GM12891 (cell line): ENCODE measurements around the gene SNX24.

Experiments used
- POLR2A ChIP-seq: IDR thresholded peaks from 2 replicates; pipeline ENCODE4 v1.6.1; 2011; ENCODE audit warnings: low read depth, low read length, control low read depth
- POLR2AphosphoS5 ChIP-seq: IDR thresholded peaks from 2 replicates; pipeline ENCODE4 v1.6.1; 2011; ENCODE audit warnings: low read depth, low read length, control low read depth
- POU2F2 ChIP-seq: IDR thresholded peaks from 2 replicates; pipeline ENCODE4 v1.6.1; 2011; ENCODE audit warnings: low read depth, mild to moderate bottlenecking, control low read depth, low read length, moderate library complexity
- SPI1 ChIP-seq: IDR thresholded peaks from 2 replicates; pipeline ENCODE4 v1.6.1; 2011; ENCODE audit warnings: low read depth, low read length, control low read depth

- TF ChIP-seq POLR2AphosphoS5, result no peak
- TF ChIP-seq POLR2A, result no peak
- TF ChIP-seq POU2F2, result no peak
- TF ChIP-seq SPI1, result no peak
These were observed 84.6 kb downstream of the SNX24 start for GRCh38 chr5:122929980-122930379.
